SK-N-SH treated with all-trans-retinoic acid at 6 μM for 48 hours (cell line): ENCODE measurements around the gene IP6K2.

Experiments
- ATAC-seq: fragments of 200-7000 bp; cut with Tn5 transposase; 3 replicates; pipeline ENCODE4 v1.9.1; 2020; ENCODE audit warnings: mild to moderate bottlenecking, moderate library complexity
- BACH2 ChIP-seq: fragments of 250-450 bp; sonication (Bioruptor Pico); IDR thresholded peaks from 2 replicates; pipeline ENCODE4 v1.9.0; 2021; ENCODE audit warnings: mild to moderate bottlenecking, borderline replicate concordance
- CREB5 ChIP-seq: fragments of 250-450 bp; sonication (Bioruptor Pico); IDR thresholded peaks from 2 replicates; pipeline ENCODE4 v1.5.1; 2020; ENCODE audit warnings: low read depth, mild to moderate bottlenecking, moderate library complexity
- CSDC2 ChIP-seq: fragments of 250-450 bp; sonication (Bioruptor Pico); IDR thresholded peaks from 2 replicates; pipeline ENCODE4 v1.5.0; 2020; ENCODE audit warnings: mild to moderate bottlenecking, moderate library complexity
- ESRRG ChIP-seq: fragments of 250-450 bp; sonication (Bioruptor Pico); IDR thresholded peaks from 2 replicates; pipeline ENCODE4 v1.6.1; 2021; ENCODE audit warnings: mild to moderate bottlenecking
- ISL1 ChIP-seq: fragments of 250-450 bp; sonication (Bioruptor Pico); IDR thresholded peaks from 2 replicates; pipeline ENCODE4 v2.1.2; 2022; ENCODE audit warnings: mild to moderate bottlenecking, moderate library complexity
- PATZ1 ChIP-seq: fragments of 250-450 bp; sonication (Bioruptor Pico); IDR thresholded peaks from 2 replicates; pipeline ENCODE4 v1.8.0; 2020; ENCODE audit warnings: mild to moderate bottlenecking, moderate library complexity, borderline replicate concordance
- RARB ChIP-seq: fragments of 250-450 bp; sonication (Bioruptor Pico); IDR thresholded peaks from 2 replicates; pipeline ENCODE4 v1.8.0; 2021; ENCODE audit warnings: mild to moderate bottlenecking, moderate library complexity
- SNAI2 ChIP-seq: fragments of 250-450 bp; sonication (Bioruptor Pico); IDR thresholded peaks from 2 replicates; pipeline ENCODE4 v1.5.0; 2020; ENCODE audit warnings: mild to moderate bottlenecking, moderate library complexity
- TOX ChIP-seq: fragments of 250-450 bp; sonication (Bioruptor Pico); IDR thresholded peaks from 2 replicates; pipeline ENCODE4 v1.8.0; 2021; ENCODE audit warnings: mild to moderate bottlenecking, moderate library complexity, borderline replicate concordance
- TSHZ2 ChIP-seq: fragments of 250-450 bp; sonication (Bioruptor Pico); IDR thresholded peaks from 2 replicates; pipeline ENCODE4 v1.5.0; 2020; ENCODE audit warnings: mild to moderate bottlenecking, moderate library complexity
- ZFP3 ChIP-seq: fragments of 250-450 bp; sonication (Bioruptor Pico); IDR thresholded peaks from 2 replicates; pipeline ENCODE4 v1.5.0; 2020; ENCODE audit warnings: mild to moderate bottlenecking, moderate library complexity
- ZFP30 ChIP-seq: fragments of 450-650 bp; formaldehyde crosslinking; IDR thresholded peaks from 2 replicates; pipeline ENCODE4 v1.5.0; 2022; ENCODE audit warnings: mild to moderate bottlenecking, moderate library complexity
- ZNF565 ChIP-seq: fragments of 450-650 bp; formaldehyde crosslinking; conservative IDR thresholded peaks from 2 replicates; pipeline ENCODE4 v1.5.0; 2020; ENCODE audit warnings: low read depth, mild to moderate bottlenecking, moderate library complexity
- ZNF70 ChIP-seq: fragments of 450-650 bp; formaldehyde crosslinking; IDR thresholded peaks from 2 replicates; pipeline ENCODE4 v1.5.0; 2020; ENCODE audit warnings: mild to moderate bottlenecking, moderate library complexity
- ZNF8 ChIP-seq: fragments of 450-650 bp; formaldehyde crosslinking; IDR thresholded peaks from 2 replicates; pipeline ENCODE4 v1.5.0; 2020; ENCODE audit warnings: mild to moderate bottlenecking, moderate library complexity
- TF ChIP-seq, protein P1 (sequence below): fragments of 250-450 bp; sonication (Bioruptor Pico); IDR thresholded peaks from 2 replicates; pipeline ENCODE4 v1.5.1; 2021; ENCODE audit warnings: mild to moderate bottlenecking, moderate library complexity

Gene IP6K2

GRCh38 chr3:48656841-48657281 is 60.2 kb downstream of the IP6K2 start (continued):
- TF ChIP-seq ESRRG (CRISPR knock-in tag): no peak
- no peak for TF ChIP-seq CREB5 (CRISPR knock-in tag)
- no peak for TF ChIP-seq ISL1
- no peak for TF ChIP-seq ZNF70 (CRISPR knock-in tag)
- no peak for TF ChIP-seq RARB (CRISPR knock-in tag)
- no peak for TF ChIP-seq TOX (CRISPR knock-in tag)

DNA sequence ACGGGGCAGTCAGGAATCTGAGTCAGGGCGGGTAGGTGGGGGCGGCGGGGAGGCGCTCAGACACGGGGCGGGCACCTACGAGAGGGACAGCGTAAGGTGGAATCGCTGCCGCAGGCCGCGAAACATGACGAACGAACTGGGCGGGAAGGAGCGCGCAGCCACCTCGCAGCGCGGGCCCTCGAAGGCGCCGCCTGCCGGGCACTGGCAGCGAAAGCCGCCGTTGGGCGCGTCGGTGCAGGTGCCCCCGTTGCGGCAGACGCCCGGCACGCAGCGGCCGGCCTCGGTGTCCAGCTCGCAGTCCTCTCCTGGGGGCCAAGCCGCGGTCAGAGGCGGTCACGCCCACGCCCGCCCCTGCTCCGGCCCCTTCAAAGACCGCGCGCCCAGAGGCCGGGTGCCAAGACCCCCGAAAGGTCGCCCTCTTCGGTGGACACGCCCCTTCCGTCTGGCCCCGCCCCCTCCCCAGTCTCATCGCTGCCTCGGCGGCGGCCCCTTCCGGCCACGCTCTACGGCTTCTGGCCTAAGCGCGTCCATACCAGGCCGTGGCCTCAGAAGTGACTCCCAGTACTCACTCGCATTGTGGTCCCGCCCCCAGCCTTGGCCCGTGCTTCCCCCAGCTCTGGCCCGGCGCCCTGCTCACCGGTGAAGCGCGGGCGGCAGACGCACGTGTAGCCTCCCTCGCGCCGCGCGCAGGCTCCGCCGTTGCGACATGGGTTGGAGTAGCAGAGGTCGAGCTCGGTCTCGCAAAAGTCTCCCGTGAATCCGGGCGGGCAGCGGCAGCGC is 60.8 kb downstream of the IP6K2 start:
- no peak for ATAC-seq
- TF ChIP-seq ISL1 (no peak), ZFP3 (CRISPR knock-in tag) (no peak), ZNF565 (CRISPR knock-in tag) (no peak), ZFP30 (CRISPR knock-in tag) (no peak), TSHZ2 (CRISPR knock-in tag) (no peak)

DNA sequence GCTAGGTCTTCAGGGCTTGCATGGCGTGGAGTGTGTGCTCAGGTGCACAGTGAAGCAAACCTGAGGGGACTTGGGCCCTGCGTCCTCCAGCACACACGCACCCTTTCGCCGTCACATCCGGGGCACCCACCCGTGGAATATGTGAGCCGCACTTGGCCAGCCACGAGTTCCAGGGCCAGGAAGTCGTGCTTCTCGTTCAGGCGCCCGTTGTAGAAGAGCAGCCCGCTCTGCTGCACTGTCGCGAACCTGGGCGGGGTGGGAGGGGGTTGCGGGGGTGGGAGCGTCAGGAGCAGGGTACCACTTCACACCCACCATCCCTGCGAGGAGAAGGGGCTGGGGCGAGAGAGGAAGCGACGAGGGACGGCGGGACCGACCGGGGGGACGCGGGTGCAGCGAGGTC is 61.4 kb downstream of the IP6K2 start:
- ATAC-seq: no peak
- TF ChIP-seq TOX (CRISPR knock-in tag) (no peak), CREB5 (CRISPR knock-in tag) (no peak), ZFP3 (CRISPR knock-in tag) (no peak), ZFP30 (CRISPR knock-in tag) (no peak), ESRRG (CRISPR knock-in tag) (no peak), PATZ1 (no peak), ZNF8 (CRISPR knock-in tag) (no peak), CSDC2 (CRISPR knock-in tag) (no peak)
- TF ChIP-seq, protein P1, sequence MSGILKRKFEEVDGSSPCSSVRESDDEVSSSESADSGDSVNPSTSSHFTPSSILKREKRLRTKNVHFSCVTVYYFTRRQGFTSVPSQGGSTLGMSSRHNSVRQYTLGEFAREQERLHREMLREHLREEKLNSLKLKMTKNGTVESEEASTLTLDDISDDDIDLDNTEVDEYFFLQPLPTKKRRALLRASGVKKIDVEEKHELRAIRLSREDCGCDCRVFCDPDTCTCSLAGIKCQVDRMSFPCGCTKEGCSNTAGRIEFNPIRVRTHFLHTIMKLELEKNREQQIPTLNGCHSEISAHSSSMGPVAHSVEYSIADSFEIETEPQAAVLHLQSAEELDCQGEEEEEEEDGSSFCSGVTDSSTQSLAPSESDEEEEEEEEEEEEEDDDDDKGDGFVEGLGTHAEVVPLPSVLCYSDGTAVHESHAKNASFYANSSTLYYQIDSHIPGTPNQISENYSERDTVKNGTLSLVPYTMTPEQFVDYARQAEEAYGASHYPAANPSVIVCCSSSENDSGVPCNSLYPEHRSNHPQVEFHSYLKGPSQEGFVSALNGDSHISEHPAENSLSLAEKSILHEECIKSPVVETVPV: no peak

GRCh38 chr3:48655063-48655462 is 62.0 kb downstream of the IP6K2 start:
- TF ChIP-seq ZFP3 (CRISPR knock-in tag) (no peak), ZFP30 (CRISPR knock-in tag) (no peak), ESRRG (CRISPR knock-in tag) (no peak), SNAI2 (no peak), BACH2 (CRISPR knock-in tag) (no peak)
- no peak for ATAC-seq
